Endothelial cell of umbilical vein (primary cell): ENCODE results near the gene ADAMTS17. TPM values are rescaled to one million over a fixed set of nuclear protein-coding genes. Genes with fewer than 3 reads are reported as not detected.

Experiments used
- BruUV-seq: library from RNA; stranded (reverse); fragments of 400-500 nt; replicated peaks from 2 replicates; lab custom pipeline; 2021; lab: Mats Ljungman, UMichigan
- CTCF ChIA-PET: fragments of 300-600, 350-600 bp; sonication (Branson Sonifier 250); formaldehyde crosslinking; loops from one replicate; lab custom pipeline; 2021; ENCODE audit warnings: antibody characterized with exemption, inconsistent platforms; lab: Charles Lee
- POLR2A ChIA-PET: fragments of 300-600, 350-600 bp; sonication (Branson Sonifier 250); formaldehyde crosslinking; loops from one replicate; lab custom pipeline; 2021; ENCODE audit warnings: antibody characterized with exemption, inconsistent platforms; lab: Charles Lee
- DNase-seq: peaks from one replicate; pipeline ENCODE4 v3.0.0-alpha.2; 2011; ENCODE audit warnings: low read depth, low spot score
- FAIRE-seq: peaks from 2 replicates; lab custom pipeline; 2011; peaks lifted over from hg19 to GRCh38; lab: Jason Lieb, UNC
- H2AFZ ChIP-seq: 2 replicates; pipeline ENCODE4 v1.6.0; 2012; ENCODE audit warnings: low read depth, low read length, control low read depth, inconsistent platforms
- H3K27ac ChIP-seq: 2 replicates; pipeline ENCODE4 v1.5.1; 2011; ENCODE audit warnings: low read depth, mild to moderate bottlenecking, control low read depth, low read length, moderate library complexity; ENCODE audit not compliant: insufficient read depth
- H3K27me3 ChIP-seq, 2 experiments: 2 replicates each; pipeline versions ENCODE4 v1.6.0 to v1.6.1; 2011; ENCODE audit warnings: low read length in 2 of 2, mixed read lengths in 1 of 2; ENCODE audit not compliant: control insufficient read depth in 2 of 2, insufficient read depth in 2 of 2
- H3K36me3 ChIP-seq, 2 experiments: 2 replicates in 1 of 2; 3 replicates in 1 of 2; pipeline ENCODE4 v1.5.1; 2011; ENCODE audit warnings: low read length in 2 of 2, mild to moderate bottlenecking in 1 of 2, moderate library complexity in 1 of 2; ENCODE audit not compliant: control insufficient read depth in 2 of 2, insufficient read depth in 2 of 2; ENCODE audit errors: extremely low read depth in 1 of 2
- H3K4me1 ChIP-seq: 3 replicates; pipeline ENCODE4 v1.5.1; 2011; ENCODE audit warnings: mild to moderate bottlenecking, low read length; ENCODE audit not compliant: control insufficient read depth, insufficient read depth; ENCODE audit errors: extremely low read depth
- H3K4me2 ChIP-seq: 2 replicates; pipeline ENCODE4 v1.6.1; 2011; ENCODE audit warnings: low read length, control low read depth, mixed read lengths; ENCODE audit not compliant: insufficient read depth
- H3K4me3 ChIP-seq, 3 experiments: fragments of 200-600 bp in 1 of 3; sonication (generic), shearing (Covaris generic) in 1 of 3; replicated peaks in 1 of 3; 2 replicates each; pipeline ENCODE4 v1.5.1; 2011 to 2016; ENCODE audit warnings: control low read depth in 3 of 3, low read length in 3 of 3, mild to moderate bottlenecking in 2 of 3, inconsistent platforms in 1 of 3, low read depth in 1 of 3, moderate library complexity in 1 of 3; ENCODE audit not compliant: insufficient read depth in 1 of 3
- H3K79me2 ChIP-seq: 2 replicates; pipeline ENCODE4 v1.6.0; 2012; ENCODE audit warnings: low read length, inconsistent platforms; ENCODE audit not compliant: control insufficient read depth, insufficient read depth
- H3K9ac ChIP-seq: replicated peaks from 2 replicates; pipeline ENCODE3; 2011; ENCODE audit warnings: low read length, control low read depth; ENCODE audit not compliant: insufficient read depth; ENCODE audit errors: extremely low read depth
- H3K9me1 ChIP-seq: replicated peaks from 3 replicates; pipeline ENCODE4 v1.6.0; 2011; ENCODE audit warnings: mild to moderate bottlenecking, low read length; ENCODE audit not compliant: control insufficient read depth, insufficient read depth; ENCODE audit errors: extremely low read depth
- H3K9me3 ChIP-seq: replicated peaks from 2 replicates; pipeline ENCODE4 v1.5.1; 2012; ENCODE audit warnings: low read length, inconsistent platforms; ENCODE audit not compliant: control insufficient read depth, insufficient read depth
- H4K20me1 ChIP-seq: replicated peaks from 2 replicates; pipeline ENCODE3; 2011; ENCODE audit warnings: mild to moderate bottlenecking, low read length; ENCODE audit not compliant: control insufficient read depth, insufficient read depth; ENCODE audit errors: extremely low read depth
- CTCF ChIP-seq, 2 donors: IDR thresholded peaks; 1 replicate in 1 of 2; 2 replicates in 1 of 2; pipeline ENCODE4 v1.5.1; 2011; ENCODE audit warnings: low read length in 2 of 2, mild to moderate bottlenecking in 2 of 2, moderate library complexity in 2 of 2, control low read depth in 1 of 2, inconsistent platforms in 1 of 2, low read depth in 1 of 2; ENCODE audit not compliant: insufficient read depth in 1 of 2; ENCODE audit errors: extremely low read depth in 1 of 2
- EZH2 ChIP-seq: IDR thresholded peaks from 2 replicates; pipeline ENCODE4 v1.6.1; 2012; ENCODE audit warnings: borderline replicate concordance, low read depth, mild to moderate bottlenecking, moderate library complexity, low read length, inconsistent platforms; ENCODE audit not compliant: severe bottlenecking
- FOS ChIP-seq: IDR thresholded peaks from 2 replicates; pipeline ENCODE4 v1.6.1; 2011; ENCODE audit warnings: mild to moderate bottlenecking, low read length, moderate library complexity, borderline replicate concordance; ENCODE audit not compliant: insufficient read depth
- GATA2 ChIP-seq: IDR thresholded peaks from 2 replicates; pipeline ENCODE4 v1.7.0; 2011; ENCODE audit warnings: low read depth, mild to moderate bottlenecking, moderate library complexity, mixed read lengths, low read length; ENCODE audit not compliant: insufficient read length, insufficient read depth
- JUN ChIP-seq: IDR thresholded peaks from 2 replicates; pipeline ENCODE4 v1.6.1; 2011; ENCODE audit warnings: borderline replicate concordance, low read depth; ENCODE audit not compliant: insufficient read length, insufficient read depth
- MAX ChIP-seq: IDR thresholded peaks from 2 replicates; pipeline ENCODE4 v1.6.1; 2011; ENCODE audit not compliant: insufficient read depth, insufficient read length
- MYC ChIP-seq: IDR thresholded peaks from one replicate; pipeline ENCODE4 v1.6.1; 2011; ENCODE audit warnings: mild to moderate bottlenecking, low read depth, low read length
- POLR2A ChIP-seq: IDR thresholded peaks from 2 replicates; pipeline ENCODE4 v1.6.1; 2012; ENCODE audit warnings: low read depth, mild to moderate bottlenecking, control low read depth, low read length
- POLR2AphosphoS5 ChIP-seq: IDR thresholded peaks from 2 replicates; pipeline ENCODE4 v1.6.1; 2012; ENCODE audit warnings: low read depth, mild to moderate bottlenecking, control low read depth, low read length, moderate library complexity; ENCODE audit not compliant: insufficient read depth
- dilution Hi-C: fragments of 300-500 bp; cut with MboI; formaldehyde crosslinking; loops from one replicate; pipeline ENCODE4 v1.15.0; 2019; ENCODE audit warnings: low sequenced_read_pairs; ENCODE audit not compliant: extremely low pct_ligation_motif_present
- intact Hi-C: fragments of 100-400 bp; cut with micrococcal nuclease; formaldehyde crosslinking; loops from one replicate; pipeline ENCODE4 v1.10.0; 2022
- polyA plus RNA-seq, 4 experiments: library from polyadenylated mRNA; depleted of rRNA in 3 of 4; stranded (reverse) in 3 of 4; unstranded in 1 of 4; fragments of >200 nt; gene quantifications; 2 replicates each; pipeline versions ENCODE4 v1.2.1 to v1.2.3, GENCODE V29; 2011 to 2012; ENCODE audit warnings: missing spikeins in 1 of 4
- total RNA-seq: library from RNA; stranded (reverse); gene quantifications from 2 replicates; pipeline ENCODE4 v1.2.3, GENCODE V29; 2021

ADAMTS17 gene
- total and polyA plus RNA-seq, 2 donors (not counting 3 experiments of a cell fraction or from before 2014, with no cell fraction given) = 0.12 TPM; not detected in 1

DNA sequence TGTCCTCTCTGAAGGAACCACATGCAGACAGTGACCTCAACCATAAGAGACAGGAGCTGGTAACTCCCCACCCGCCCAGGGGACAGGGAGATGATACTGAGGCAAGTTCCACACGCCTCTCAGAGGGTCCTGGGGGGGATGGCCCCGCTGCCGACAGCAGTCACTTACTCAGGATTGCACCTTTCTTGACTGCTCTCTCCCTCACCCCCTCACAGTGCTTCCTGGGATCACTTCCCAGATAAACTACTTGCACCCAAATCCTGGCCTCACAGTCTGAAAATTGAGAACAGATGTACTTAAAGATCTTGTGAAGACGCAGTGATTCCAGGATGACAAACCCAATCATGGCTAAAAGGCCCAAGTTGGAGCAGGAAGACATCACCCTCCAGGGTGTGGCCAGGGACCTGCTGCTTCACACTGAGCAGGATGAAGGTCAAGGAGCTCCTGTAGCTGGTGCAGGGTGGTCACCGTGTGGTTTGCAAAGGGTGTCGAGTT, 207.6 kb downstream of the ADAMTS17 start:
- Histone ChIP-seq H3K4me1 (no peaks in the 10 kb centered on the region), H3K9me1 (no peaks in the 10 kb centered on the region), H3K27me3 (no peaks in the 10 kb centered on the region), H3K79me2 (no peaks in the 10 kb centered on the region), H3K4me2 (no peak overlapping the region), H2AFZ (no peak overlapping the region), H3K4me3 (no peak overlapping the region), H3K27ac (no peak overlapping the region), H3K9ac (no peak overlapping the region), H4K20me1 (no peaks in the 10 kb centered on the region), H3K9me3 (no peaks in the 10 kb centered on the region), H3K36me3 (no peaks in the 10 kb centered on the region)
- no peak for DNase-seq
- CTCF ChIA-PET = interaction anchor here (1.1 kb wide), 1 partner anchor 20 kb away, joined by 3 read pairs; no protein-coding TSS in a partner anchor
- POLR2A ChIA-PET = no interaction called here
- TF ChIP-seq CTCF (IDR thresholded peaks at IDR 0.05; ENCODE audit: extremely low read depth in 1 of 2, insufficient read depth in 1 of 2, low read depth in 1 of 2, low read length in 2 of 2) (no peak), POLR2AphosphoS5 (no peak), JUN (no peak), EZH2 (no peak), GATA2 (no peak), POLR2A (no peak), FOS (no peak), MAX (no peak), MYC (no peak)
- BruUV-seq = no TSS peak
- intact Hi-C loops = no loop called here
- dilution Hi-C loops = no loop called here
- no peak for FAIRE-seq
